ENCODE measurements around the gene MAPK12.

The MAPK12 gene

GRCh38 chr22:50252082-50253045, 9.1 kb downstream of the MAPK12 start:
- Mint-ChIP-seq H3K27ac (no peak overlapping the region), H3K9me3 (no peaks in the 10 kb centered on the region), H3K27me3 (peaks cover 2% of the 10 kb centered on the region), H3K4me1 (ENCODE audit: low read depth) (peaks cover 33% of the 10 kb centered on the region), H3K4me3 (peak overlapping the region; percentile 83), H3K36me3 (ENCODE audit: low read depth) (peaks cover 28% of the 10 kb centered on the region)
- intact Hi-C loops (cut with micrococcal nuclease), result loop anchor here (1.0 to 5.0 kb wide), 3 partner anchors 90 to 370 kb away; partner anchors contain the start of gene PPP6R2

GRCh38 chr22:50251477-50252081, 9.9 kb downstream of the MAPK12 start:
- Mint-ChIP-seq H3K27ac (peak overlapping the region; percentile 55), H3K27me3 (no peaks in the 10 kb centered on the region), H3K4me1 (ENCODE audit: low read depth) (peaks cover 37% of the 10 kb centered on the region), H3K36me3 (ENCODE audit: low read depth) (peaks cover 36% of the 10 kb centered on the region), H3K9me3 (no peaks in the 10 kb centered on the region), H3K4me3 (peak overlapping the region; percentile 83)
- intact Hi-C loops (cut with micrococcal nuclease), result loop anchor here (1.0 to 5.0 kb wide), 3 partner anchors 91 to 371 kb away; partner anchors contain the start of gene PPP6R2

GRCh38 chr22:50250555-50251476, 10.7 kb downstream of the MAPK12 start, which contains the start of gene HDAC10:
TSS of gene HDAC10 (minus strand) at chr22:50251265. CDS start at chr22:50251032, 233 bp downstream.
- Mint-ChIP-seq H3K36me3 (ENCODE audit: low read depth) (peaks cover 43% of the 10 kb centered on the region), H3K4me1 (ENCODE audit: low read depth) (peaks cover 45% of the 10 kb centered on the region), H3K27me3 (no peaks in the 10 kb centered on the region), H3K27ac (peak within 1 kb of the TSS; percentile 61), H3K4me3 (peak within 1 kb of the TSS; percentile 83), H3K9me3 (no peaks in the 10 kb centered on the region)
- intact Hi-C loops (cut with micrococcal nuclease), result loop anchor here (5.0 kb wide), 1 partner anchor 371 kb away; no protein-coding TSS in a partner anchor

GRCh38 chr22:50250249-50250554, 11.3 kb downstream of the MAPK12 start:
- intact Hi-C loops (cut with micrococcal nuclease), result loop anchor here (5.0 kb wide), 1 partner anchor 372 kb away; no protein-coding TSS in a partner anchor
- peak overlapping the region; percentile 61 for H3K27ac Mint-ChIP-seq
- H3K36me3 Mint-ChIP-seq (ENCODE audit: low read depth), result peaks cover 48% of the 10 kb centered on the region
- H3K4me1 Mint-ChIP-seq (ENCODE audit: low read depth), result peaks cover 49% of the 10 kb centered on the region
- no peaks in the 10 kb centered on the region for H3K9me3 Mint-ChIP-seq
- peak overlapping the region; percentile 83 for H3K4me3 Mint-ChIP-seq
- no peaks in the 10 kb centered on the region for H3K27me3 Mint-ChIP-seq

- H3K27me3 Mint-ChIP-seq, result no peaks in the 10 kb centered on the region
- peaks cover 54% of the 10 kb centered on the region for H3K4me1 Mint-ChIP-seq (ENCODE audit: low read depth)
- peaks cover 54% of the 10 kb centered on the region for H3K36me3 Mint-ChIP-seq (ENCODE audit: low read depth)
- H3K9me3 Mint-ChIP-seq, result no peaks in the 10 kb centered on the region
- peak overlapping the region; percentile 83 for H3K4me3 Mint-ChIP-seq
- intact Hi-C loops (cut with micrococcal nuclease), result loop anchor here (5.0 kb wide), 1 partner anchor 373 kb away; no protein-coding TSS in a partner anchor
- H3K27ac Mint-ChIP-seq, result peak overlapping the region; percentile 61
Measured at GRCh38 chr22:50249341-50250248, 11.9 kb downstream of the MAPK12 start.

- Mint-ChIP-seq H3K4me1 (ENCODE audit: low read depth) (peaks cover 63% of the 10 kb centered on the region), H3K4me3 (no peak overlapping the region), H3K27ac (peak overlapping the region; percentile 45), H3K9me3 (no peaks in the 10 kb centered on the region), H3K27me3 (no peaks in the 10 kb centered on the region), H3K36me3 (ENCODE audit: low read depth) (peaks cover 58% of the 10 kb centered on the region)
- intact Hi-C loops (cut with micrococcal nuclease), result no loop called here
Measured at GRCh38 chr22:50248196-50249081, 13.0 kb downstream of the MAPK12 start.

GRCh38 chr22:50247748-50248147, 13.7 kb downstream of the MAPK12 start:
- H3K4me1 Mint-ChIP-seq (ENCODE audit: low read depth), result peaks cover 70% of the 10 kb centered on the region
- intact Hi-C loops (cut with micrococcal nuclease), result no loop called here
- H3K36me3 Mint-ChIP-seq (ENCODE audit: low read depth), result peaks cover 58% of the 10 kb centered on the region
- no peaks in the 10 kb centered on the region for H3K9me3 Mint-ChIP-seq
- H3K27me3 Mint-ChIP-seq, result no peaks in the 10 kb centered on the region
- H3K27ac Mint-ChIP-seq, result peak overlapping the region; percentile 45
- no peak overlapping the region for H3K4me3 Mint-ChIP-seq

- Mint-ChIP-seq H3K4me3 (peak overlapping the region; percentile 97), H3K27ac (peak overlapping the region; percentile 94), H3K4me1 (ENCODE audit: low read depth) (peaks cover 71% of the 10 kb centered on the region), H3K36me3 (ENCODE audit: low read depth) (peaks cover 58% of the 10 kb centered on the region), H3K27me3 (no peaks in the 10 kb centered on the region), H3K9me3 (no peaks in the 10 kb centered on the region)
- intact Hi-C loops (cut with micrococcal nuclease), result no loop called here
Measured at GRCh38 chr22:50246242-50247175, 15.0 kb downstream of the MAPK12 start.

GRCh38 chr22:50245214-50246072, 16.0 kb downstream of the MAPK12 start:
- Mint-ChIP-seq H3K4me1 (ENCODE audit: low read depth) (peaks cover 73% of the 10 kb centered on the region), H3K4me3 (peak overlapping the region; percentile 97), H3K27ac (peak overlapping the region; percentile 94), H3K36me3 (ENCODE audit: low read depth) (peaks cover 60% of the 10 kb centered on the region), H3K27me3 (no peaks in the 10 kb centered on the region), H3K9me3 (no peaks in the 10 kb centered on the region)
- intact Hi-C loops (cut with micrococcal nuclease), result loop anchor here (2.0 kb wide), 1 partner anchor 97 kb away; the partner anchor contains the start of gene PPP6R2

- H3K27ac Mint-ChIP-seq, result peak within 1 kb of the TSS; percentile 94
- peak within 1 kb of the TSS; percentile 97 for H3K4me3 Mint-ChIP-seq
- H3K9me3 Mint-ChIP-seq, result no peaks in the 10 kb centered on the region
- H3K27me3 Mint-ChIP-seq, result no peaks in the 10 kb centered on the region
- intact Hi-C loops (cut with micrococcal nuclease), result loop anchor here (2.0 to 5.0 kb wide), 2 partner anchors 98 to 253 kb away; partner anchors contain the start of gene PPP6R2
- H3K36me3 Mint-ChIP-seq (ENCODE audit: low read depth), result peaks cover 62% of the 10 kb centered on the region
- H3K4me1 Mint-ChIP-seq (ENCODE audit: low read depth), result peaks cover 65% of the 10 kb centered on the region
Measured at GRCh38 chr22:50244420-50245213, 16.9 kb downstream of the MAPK12 start, which contains the start of gene TUBGCP6. TSS of gene TUBGCP6 (minus strand) at chr22:50245023. CDS start at chr22:50244459, 564 bp downstream.
